CD14-positive monocyte (primary cell): Measurements from ENCODE around the gene NOX3. TPM values are rescaled to one million over a fixed set of nuclear protein-coding genes. Genes with fewer than 3 reads are reported as not detected.

Experiments used
- DNase-seq, 3 donors: peaks; one replicate each; pipeline ENCODE4 v3.0.0-alpha.2; 2011 to 2022
- H2AFZ ChIP-seq: 2 replicates; pipeline ENCODE4 v1.6.0; 2012; ENCODE audit warnings: mild to moderate bottlenecking, low read depth, low read length, inconsistent platforms; ENCODE audit not compliant: insufficient read depth, poor library complexity, severe bottlenecking
- H3K27ac ChIP-seq, 2 donors: 1 replicate in 1 of 2; 2 replicates in 1 of 2; pipeline ENCODE4 v1.5.1; 2012 to 2013; ENCODE audit warnings: low read length in 2 of 2, control low read depth in 1 of 2, inconsistent platforms in 1 of 2, low read depth in 1 of 2, mild to moderate bottlenecking in 1 of 2
- H3K27me3 ChIP-seq, 2 donors: one replicate each; pipeline versions ENCODE4 v1.6.0 to v1.6.1; 2011 to 2013; ENCODE audit warnings: low read length in 2 of 2; ENCODE audit not compliant: control insufficient read depth in 2 of 2, insufficient read depth in 2 of 2
- H3K36me3 ChIP-seq, 2 donors: replicated peaks in 1 of 2; 1 replicate in 1 of 2; 2 replicates in 1 of 2; pipeline versions ENCODE4 v1.5.1 to v1.6.1; 2012 to 2013; ENCODE audit warnings: low read length in 2 of 2, control low read depth in 1 of 2, inconsistent platforms in 1 of 2, mild to moderate bottlenecking in 1 of 2; ENCODE audit not compliant: insufficient read depth in 2 of 2, control insufficient read depth in 1 of 2
- H3K4me1 ChIP-seq, 2 donors: 1 replicate in 1 of 2; 2 replicates in 1 of 2; pipeline versions ENCODE4 v1.5.1 to v1.6.1; 2012 to 2013; ENCODE audit warnings: low read length in 2 of 2, control low read depth in 1 of 2, inconsistent platforms in 1 of 2, mild to moderate bottlenecking in 1 of 2, moderate library complexity in 1 of 2; ENCODE audit not compliant: insufficient read depth in 2 of 2, control insufficient read depth in 1 of 2
- H3K4me2 ChIP-seq: replicated peaks from 2 replicates; pipeline ENCODE3; 2012; ENCODE audit warnings: low read length, moderate library complexity, mild to moderate bottlenecking; ENCODE audit not compliant: poor library complexity, severe bottlenecking; ENCODE audit errors: extremely low read depth
- H3K4me3 ChIP-seq, 3 experiments: fragments of 200-600 bp in 1 of 3; sonication (generic) in 1 of 3; replicated peaks in 1 of 3; 1 replicate in 2 of 3; 2 replicates in 1 of 3; pipeline ENCODE4 v1.5.1; 2011 to 2013; ENCODE audit warnings: low read length in 3 of 3, mild to moderate bottlenecking in 3 of 3, control low read depth in 2 of 3, low read depth in 2 of 3, inconsistent platforms in 1 of 3, moderate library complexity in 1 of 3
- H3K79me2 ChIP-seq: 2 replicates; pipeline ENCODE4 v1.6.0; 2012; ENCODE audit warnings: mild to moderate bottlenecking, control low read depth, inconsistent platforms, low read length, moderate library complexity; ENCODE audit not compliant: insufficient read depth
- H3K9ac ChIP-seq: 2 replicates; pipeline ENCODE4 v1.6.0; 2017; ENCODE audit warnings: low read length, mild to moderate bottlenecking; ENCODE audit not compliant: insufficient read depth, poor library complexity, severe bottlenecking
- H3K9me3 ChIP-seq, 2 donors: replicated peaks in 1 of 2; 1 replicate in 1 of 2; 2 replicates in 1 of 2; pipeline versions ENCODE4 v1.5.1 to v1.6.1; 2012 to 2013; ENCODE audit warnings: low read length in 2 of 2, control low read depth in 1 of 2; ENCODE audit not compliant: control insufficient read depth in 1 of 2, insufficient read depth in 1 of 2
- H4K20me1 ChIP-seq: 2 replicates; pipeline ENCODE4 v1.6.0; 2012; ENCODE audit warnings: mild to moderate bottlenecking, low read length, control low read depth, moderate library complexity; ENCODE audit not compliant: insufficient read depth
- H3K27ac Mint-ChIP-seq, 7 donors: one replicate each; pipeline ENCODE4 v1.8.0; 2020; ENCODE audit warnings: mild to moderate bottlenecking in 7 of 7, mixed read lengths in 7 of 7, moderate library complexity in 6 of 7, inconsistent platforms in 2 of 7
- H3K27me3 Mint-ChIP-seq, 3 donors: one replicate each; pipeline ENCODE4 v1.8.0; 2021 to 2022; ENCODE audit warnings: low read depth in 3 of 3, mild to moderate bottlenecking in 3 of 3, mixed read lengths in 3 of 3, moderate library complexity in 3 of 3, inconsistent platforms in 1 of 3
- H3K36me3 Mint-ChIP-seq, 2 donors: one replicate each; pipeline ENCODE4 v1.8.0; 2020; ENCODE audit warnings: mixed read lengths in 2 of 2, inconsistent platforms in 1 of 2, mild to moderate bottlenecking in 1 of 2
- H3K4me1 Mint-ChIP-seq: one replicate; pipeline ENCODE4 v1.8.0; 2020; ENCODE audit warnings: mild to moderate bottlenecking, mixed read lengths
- H3K4me3 Mint-ChIP-seq, 2 donors: one replicate each; pipeline ENCODE4 v1.8.0; 2020; ENCODE audit warnings: mild to moderate bottlenecking in 2 of 2, mixed read lengths in 2 of 2, moderate library complexity in 1 of 2
- H3K9me3 Mint-ChIP-seq, 7 donors: one replicate each; pipeline ENCODE4 v1.8.0; 2020 to 2022; ENCODE audit warnings: mixed read lengths in 7 of 7, mild to moderate bottlenecking in 6 of 7, moderate library complexity in 6 of 7, inconsistent platforms in 2 of 7
- WGBS: methylation state at CpG from one replicate; pipeline ENCODE4 v1.1.5; 2013; ENCODE audit warnings: missing lambda C conversion rate; ENCODE audit not compliant: insufficient coverage; 5-methylcytosine and 5-hydroxymethylcytosine counted together
- intact Hi-C, 2 donors: fragments of 100-400 bp; cut with micrococcal nuclease; formaldehyde crosslinking; loops; one replicate each; pipeline versions ENCODE4 v1.15.0 to v1.15.1; 2023
- polyA plus RNA-seq, 3 donors: library from polyadenylated mRNA; depleted of rRNA in 1 of 3; unstranded in 2 of 3; stranded (reverse) in 1 of 3; fragments of 300-500 nt in 2 of 3; fragments of >200 nt in 1 of 3; fragmentation: Illumina TruSeq in 2 of 3; gene quantifications; 1 replicate in 2 of 3; 2 replicates in 1 of 3; pipeline ENCODE4 v1.2.3, GENCODE V29; 2012 to 2021
- TF ChIP-seq, protein P1 (sequence below): fragments of 200-600 bp; IDR thresholded peaks from one replicate; pipeline ENCODE4 v1.8.0; 2022; ENCODE audit warnings: antibody characterized with exemption, mild to moderate bottlenecking

NOX3 gene
- polyA plus RNA-seq, 3 donors: not detected

- Histone ChIP-seq H3K27ac (no peak overlapping the region), H4K20me1 (no peaks in the 10 kb centered on the region), H3K36me3 (no peaks in the 10 kb centered on the region), H3K27me3 (no peaks in the 10 kb centered on the region), H3K4me2 (no peak overlapping the region), H3K4me3 (no peak overlapping the region), H3K4me1 (peaks cover 0 to 4% of the 10 kb centered on the region in 2 donors), H3K9me3 (no peaks in the 10 kb centered on the region), H3K9ac (no peak overlapping the region), H3K79me2 (no peaks in the 10 kb centered on the region), H2AFZ (no peak overlapping the region)
- Mint-ChIP-seq H3K4me1 (peaks cover 4% of the 10 kb centered on the region), H3K27ac (no peak overlapping the region), H3K9me3 (peaks cover 0 to 2% (median 0%) of the 10 kb centered on the region in 7 donors), H3K36me3 (no peaks in the 10 kb centered on the region), H3K4me3 (no peak overlapping the region), H3K27me3 (no peaks in the 10 kb centered on the region)
- TF ChIP-seq, protein P1, sequence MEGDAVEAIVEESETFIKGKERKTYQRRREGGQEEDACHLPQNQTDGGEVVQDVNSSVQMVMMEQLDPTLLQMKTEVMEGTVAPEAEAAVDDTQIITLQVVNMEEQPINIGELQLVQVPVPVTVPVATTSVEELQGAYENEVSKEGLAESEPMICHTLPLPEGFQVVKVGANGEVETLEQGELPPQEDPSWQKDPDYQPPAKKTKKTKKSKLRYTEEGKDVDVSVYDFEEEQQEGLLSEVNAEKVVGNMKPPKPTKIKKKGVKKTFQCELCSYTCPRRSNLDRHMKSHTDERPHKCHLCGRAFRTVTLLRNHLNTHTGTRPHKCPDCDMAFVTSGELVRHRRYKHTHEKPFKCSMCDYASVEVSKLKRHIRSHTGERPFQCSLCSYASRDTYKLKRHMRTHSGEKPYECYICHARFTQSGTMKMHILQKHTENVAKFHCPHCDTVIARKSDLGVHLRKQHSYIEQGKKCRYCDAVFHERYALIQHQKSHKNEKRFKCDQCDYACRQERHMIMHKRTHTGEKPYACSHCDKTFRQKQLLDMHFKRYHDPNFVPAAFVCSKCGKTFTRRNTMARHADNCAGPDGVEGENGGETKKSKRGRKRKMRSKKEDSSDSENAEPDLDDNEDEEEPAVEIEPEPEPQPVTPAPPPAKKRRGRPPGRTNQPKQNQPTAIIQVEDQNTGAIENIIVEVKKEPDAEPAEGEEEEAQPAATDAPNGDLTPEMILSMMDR: no peak
- intact Hi-C loops: no loop called here
- DNase-seq: no peak
- 80% methylated on average over 1 of the region's 3 CpGs for WGBS
Observed at GRCh38 chr6:155397172-155397705, 58.4 kb downstream of the NOX3 start.

DNA sequence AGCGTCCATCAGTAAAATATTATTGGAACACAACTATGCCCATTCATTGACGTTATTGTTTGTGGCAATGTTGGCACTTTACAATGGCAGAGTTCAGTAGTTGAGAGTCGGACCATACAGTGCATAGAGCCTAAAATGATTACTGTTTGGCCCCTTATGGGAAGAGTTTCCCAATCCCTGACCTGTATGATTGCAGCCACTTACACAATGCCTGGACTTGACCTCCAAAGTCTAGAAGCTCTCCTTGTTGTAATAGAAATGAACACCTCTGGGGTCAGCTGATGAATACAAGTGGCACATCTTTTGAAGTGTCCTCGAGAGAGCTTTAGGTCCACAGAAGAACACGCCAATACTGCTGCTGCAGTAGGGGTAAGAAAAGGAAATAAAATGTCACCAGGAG lies 59.0 kb downstream of the NOX3 start:
- DNase-seq: no peak
- Histone ChIP-seq H3K4me1 (peaks cover 0 to 4% of the 10 kb centered on the region in 2 donors), H3K36me3 (no peaks in the 10 kb centered on the region), H2AFZ (no peak overlapping the region), H4K20me1 (no peaks in the 10 kb centered on the region), H3K9me3 (no peaks in the 10 kb centered on the region), H3K4me2 (no peak overlapping the region), H3K79me2 (no peaks in the 10 kb centered on the region), H3K9ac (no peak overlapping the region), H3K4me3 (no peak overlapping the region), H3K27ac (no peak overlapping the region), H3K27me3 (no peaks in the 10 kb centered on the region)
- Mint-ChIP-seq H3K4me1 (peaks cover 4% of the 10 kb centered on the region), H3K27ac (peak overlapping the region in 1 of 7 donors; percentile 51), H3K27me3 (no peaks in the 10 kb centered on the region), H3K4me3 (no peak overlapping the region), H3K9me3 (peaks cover 0 to 2% (median 0%) of the 10 kb centered on the region in 7 donors), H3K36me3 (no peaks in the 10 kb centered on the region)
- WGBS: 80% methylated on average over 1 of the region's 5 CpGs
- TF ChIP-seq, protein P1: no peak
- intact Hi-C loops: no loop called here
